Measurements from ENCODE around the gene FOXN1. TPM values are rescaled to one million over a fixed set of nuclear protein-coding genes. Genes with fewer than 3 reads are reported as not detected.

FOXN1 gene
- total and polyA plus RNA-seq, 10 of the 15 experiments (the other 5 are each of a cell fraction or from before 2014, with no cell fraction given): not detected

DNA sequence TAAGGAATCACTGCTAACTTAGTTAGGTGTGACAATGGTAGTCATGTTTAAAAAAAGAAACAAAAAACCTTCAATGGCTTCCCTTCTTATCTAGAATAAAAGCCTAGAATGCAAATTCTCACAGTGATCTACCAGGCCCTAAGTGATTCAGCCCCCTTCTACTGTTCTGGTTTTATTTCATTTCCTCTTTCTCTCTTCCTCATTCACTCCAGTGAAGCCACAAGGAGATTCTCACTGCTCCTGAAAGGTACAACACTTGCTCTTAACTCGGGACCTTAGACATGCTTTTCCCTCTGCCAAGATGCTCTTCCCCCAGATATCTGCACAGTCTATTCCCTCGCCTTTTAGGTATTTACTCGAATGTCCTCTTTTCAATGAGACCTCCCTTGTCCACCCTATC, 61.5 kb downstream of the FOXN1 start:
- SMC1A ChIA-PET (ENCODE audit: uncharacterized antibody, unreplicated experiment): interaction anchor here (8.3 kb wide), 1 partner anchor 18 kb away, joined by 89 read pairs; no protein-coding TSS in a partner anchor
- FAIRE-seq: peak; percentile 64
- 0% methylated on average over 3 of the region's 3 CpGs for WGBS (ENCODE audit: insufficient coverage, insufficient replicate concordance, low lambda C conversion rate, missing lambda C conversion rate)
- in situ Hi-C loops (cut with MboI): loop anchor here (25.0 kb wide), 1 partner anchor 1080 kb away; no protein-coding TSS in a partner anchor
- H3K9me3 ChIP-seq (replicated peaks; ENCODE audit: control insufficient read depth, insufficient read depth, low read length): no peaks in the 10 kb centered on the region
- peak overlapping the region; percentile 85 for H3K4me2 ChIP-seq (ENCODE audit: control insufficient read depth, insufficient read depth)
- H3K4me1 ChIP-seq (ENCODE audit: control insufficient read depth, insufficient read depth, low read length): peaks cover 15% of the 10 kb centered on the region
- no peaks in the 10 kb centered on the region for H4K20me1 ChIP-seq (ENCODE audit: control insufficient read depth, insufficient read depth)
- H3K36me3 ChIP-seq (ENCODE audit: control insufficient read depth in 2 of 2, insufficient read depth in 2 of 2, low read length in 1 of 2): peaks cover 5 to 13% of the 10 kb centered on the region in 2 experiments; a peak in 3 of 4 replicates
- H3K27me3 ChIP-seq (replicated peaks in 1 of 2; ENCODE audit: control insufficient read depth in 2 of 2, insufficient read depth in 2 of 2, low read length in 1 of 2): no peaks in the 10 kb centered on the region
- H2AFZ ChIP-seq (ENCODE audit: control insufficient read depth, low read depth, low read length): no peak overlapping the region
- peak overlapping the region; percentile 90; the same call in 1 of the 2 replicates for H3K4me3 ChIP-seq
- CTCF ChIA-PET: interaction anchor here (0.7 to 6.6 kb wide), 3 partner anchors 9 to 45 kb away, joined by 3 to 83 read pairs (median 9); partner anchors contain the start of gene ALDOC
- POLR2A ChIA-PET: interaction anchor here (1.0 to 9.9 kb wide), 8 partner anchors 9 to 94 kb away, joined by 3 to 148 read pairs (median 4); partner anchors contain the start of genes ALDOC, SDF2, SUPT6H and UNC119
- BruUV-seq (replicated peaks): TSS peak; percentile 34
- DNase-seq (ENCODE audit: low read depth, low spot score): peak; percentile 68
- H3K27ac ChIP-seq (ENCODE audit: control insufficient read depth, insufficient read depth): peak overlapping the region; percentile 59
- RAD21 ChIA-PET (ENCODE audit: unreplicated experiment): interaction anchor here (1.0 to 7.1 kb wide), 3 partner anchors 10 to 66 kb away, joined by 3 to 102 read pairs (median 4); partner anchors contain the start of gene UNC119
- ATAC-seq: peak; percentile 48
- H3K9ac ChIP-seq (ENCODE audit: control insufficient read depth, insufficient read depth, low read length): no peak overlapping the region; the same call in 1 of the 2 replicates
- H3K79me2 ChIP-seq (ENCODE audit: control insufficient read depth, insufficient read depth, low read length): peaks cover 73% of the 10 kb centered on the region
- intact Hi-C loops (cut with micrococcal nuclease; ENCODE audit: unreplicated experiment): loop anchor here (1.0 kb wide), 1 partner anchor 16 kb away; no protein-coding TSS in a partner anchor
- no peak for TF ChIP-seq TCF7 (IDR thresholded peaks at IDR 0.05; ENCODE audit: borderline replicate concordance)
- TF ChIP-seq STAT3 (IDR thresholded peaks at IDR 0.05; ENCODE audit: low read depth, low read length): 0 out of 2 replicates have a peak, but pooled peaks have one; percentile 28
- TF ChIP-seq KDM1A (IDR thresholded peaks at IDR 0.05; ENCODE audit: borderline replicate concordance): no peak
- no peak for TF ChIP-seq RB1 (IDR thresholded peaks at IDR 0.05; ENCODE audit: borderline replicate concordance)
- peak; percentile 67; the same call in 1 of the 2 replicates for TF ChIP-seq DPF2 (IDR thresholded peaks at IDR 0.05)
- peak in 1 of 2 experiments; percentile 70; a peak in 1 of 4 replicates for TF ChIP-seq EP300 (IDR thresholded peaks at IDR 0.05; ENCODE audit: borderline replicate concordance in 1 of 2, control insufficient read depth in 1 of 2, low read depth in 2 of 2, low read length in 2 of 2)
- 0 out of 2 replicates have a peak, but pooled peaks have one; percentile 26 for TF ChIP-seq BCL11A (IDR thresholded peaks at IDR 0.05; ENCODE audit: low read depth, low read length)
- TF ChIP-seq SPI1 (IDR thresholded peaks at IDR 0.05; ENCODE audit: borderline replicate concordance, insufficient read depth, low read depth, low read length): peak; percentile 97
- no peak for TF ChIP-seq KAT2A (conservative IDR thresholded peaks at IDR 0.05; ENCODE audit: control insufficient read depth, low read depth, low read length)
- 0 out of 2 replicates have a peak, but pooled peaks have one; percentile 14 for TF ChIP-seq ZNF24 (IDR thresholded peaks at IDR 0.05)
- TF ChIP-seq BRCA1 (IDR thresholded peaks at IDR 0.05; ENCODE audit: low read depth, low read length): no peak
- TF ChIP-seq NBN (IDR thresholded peaks at IDR 0.05): 0 out of 2 replicates have a peak, but pooled peaks have one; percentile 69
- 0 out of 2 replicates have a peak, but pooled peaks have one; percentile 20 for TF ChIP-seq FOXM1 (IDR thresholded peaks at IDR 0.05; ENCODE audit: low read depth, low read length)
- 0 out of 2 replicates have a peak, but pooled peaks have one; percentile 17 for TF ChIP-seq CREM (IDR thresholded peaks at IDR 0.05; ENCODE audit: low read depth)
- peak in 1 of 2 experiments; percentile 30; a peak in 1 of 4 replicates for TF ChIP-seq ETV6 (conservative IDR thresholded peaks at IDR 0.05 in 1 of 2, IDR thresholded peaks at IDR 0.05 in 1 of 2; ENCODE audit: borderline replicate concordance in 1 of 2, low read depth in 1 of 2)
- no peak for TF ChIP-seq ZBED1 (IDR thresholded peaks at IDR 0.05; ENCODE audit: borderline replicate concordance)
- TF ChIP-seq CBX5 (IDR thresholded peaks at IDR 0.05; ENCODE audit: low read depth): no peak
- TF ChIP-seq SMC3 (IDR thresholded peaks at IDR 0.05; ENCODE audit: borderline replicate concordance, low read length): no peak
- TF ChIP-seq, protein P1, sequence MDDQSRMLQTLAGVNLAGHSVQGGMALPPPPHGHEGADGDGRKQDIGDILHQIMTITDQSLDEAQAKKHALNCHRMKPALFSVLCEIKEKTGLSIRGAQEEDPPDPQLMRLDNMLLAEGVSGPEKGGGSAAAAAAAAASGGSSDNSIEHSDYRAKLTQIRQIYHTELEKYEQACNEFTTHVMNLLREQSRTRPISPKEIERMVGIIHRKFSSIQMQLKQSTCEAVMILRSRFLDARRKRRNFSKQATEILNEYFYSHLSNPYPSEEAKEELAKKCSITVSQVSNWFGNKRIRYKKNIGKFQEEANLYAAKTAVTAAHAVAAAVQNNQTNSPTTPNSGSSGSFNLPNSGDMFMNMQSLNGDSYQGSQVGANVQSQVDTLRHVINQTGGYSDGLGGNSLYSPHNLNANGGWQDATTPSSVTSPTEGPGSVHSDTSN (IDR thresholded peaks at IDR 0.05; ENCODE audit: insufficient replicate concordance, low read depth, low read length): no peak
- TF ChIP-seq TARDBP (IDR thresholded peaks at IDR 0.05; ENCODE audit: borderline replicate concordance): no peak

Measured in GM12878 (cell line).